Panc1 (cell line): ENCODE data around the gene SPRTN.

Experiments
- POLR2AphosphoS5 ChIP-seq: IDR thresholded peaks from 2 replicates; pipeline ENCODE4 v1.6.1; 2012; ENCODE audit warnings: mild to moderate bottlenecking, low read depth, low read length, moderate library complexity
- SIN3A ChIP-seq: IDR thresholded peaks from 2 replicates; pipeline ENCODE4 v1.6.1; 2012; ENCODE audit warnings: low read depth, mild to moderate bottlenecking, low read length, moderate library complexity, borderline replicate concordance; ENCODE audit not compliant: insufficient read depth
- TCF7L2 ChIP-seq: IDR thresholded peaks from 2 replicates; pipeline ENCODE4 v1.6.1; 2011; ENCODE audit warnings: mild to moderate bottlenecking, low read depth, low read length, inconsistent platforms
- TF ChIP-seq, protein P1 (sequence below): fragments of 450-650 bp; IDR thresholded peaks from 2 replicates; pipeline ENCODE4 v1.5.1; 2017; ENCODE audit warnings: mild to moderate bottlenecking
- TF ChIP-seq, protein P2 (sequence below), 2 experiments: IDR thresholded peaks; 2 replicates each; pipeline ENCODE4 v1.6.1; 2011 to 2012; ENCODE audit warnings: low read depth in 2 of 2, control low read depth in 1 of 2, low read length in 1 of 2, mild to moderate bottlenecking in 1 of 2, moderate library complexity in 1 of 2; ENCODE audit not compliant: insufficient read depth in 1 of 2

DNA sequence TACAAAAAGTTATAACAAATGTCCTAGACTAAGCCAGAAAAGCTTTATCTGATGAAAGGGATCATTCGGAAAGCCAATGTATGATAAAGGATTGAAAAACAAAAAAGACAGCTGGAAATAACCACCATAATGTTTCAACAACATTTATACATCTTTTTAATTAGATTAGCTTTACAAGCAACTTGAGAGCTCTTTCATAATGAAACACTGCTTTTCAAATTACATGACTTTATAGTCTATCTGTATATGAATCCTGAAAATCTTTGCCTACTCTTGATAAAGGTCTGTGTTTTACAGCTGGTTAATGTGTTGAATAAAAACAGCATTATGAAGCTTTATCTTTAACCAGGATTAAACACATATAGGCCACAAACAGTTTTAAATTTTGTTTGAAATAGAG is 25.5 kb downstream of the SPRTN start:
- TF ChIP-seq, protein P1, sequence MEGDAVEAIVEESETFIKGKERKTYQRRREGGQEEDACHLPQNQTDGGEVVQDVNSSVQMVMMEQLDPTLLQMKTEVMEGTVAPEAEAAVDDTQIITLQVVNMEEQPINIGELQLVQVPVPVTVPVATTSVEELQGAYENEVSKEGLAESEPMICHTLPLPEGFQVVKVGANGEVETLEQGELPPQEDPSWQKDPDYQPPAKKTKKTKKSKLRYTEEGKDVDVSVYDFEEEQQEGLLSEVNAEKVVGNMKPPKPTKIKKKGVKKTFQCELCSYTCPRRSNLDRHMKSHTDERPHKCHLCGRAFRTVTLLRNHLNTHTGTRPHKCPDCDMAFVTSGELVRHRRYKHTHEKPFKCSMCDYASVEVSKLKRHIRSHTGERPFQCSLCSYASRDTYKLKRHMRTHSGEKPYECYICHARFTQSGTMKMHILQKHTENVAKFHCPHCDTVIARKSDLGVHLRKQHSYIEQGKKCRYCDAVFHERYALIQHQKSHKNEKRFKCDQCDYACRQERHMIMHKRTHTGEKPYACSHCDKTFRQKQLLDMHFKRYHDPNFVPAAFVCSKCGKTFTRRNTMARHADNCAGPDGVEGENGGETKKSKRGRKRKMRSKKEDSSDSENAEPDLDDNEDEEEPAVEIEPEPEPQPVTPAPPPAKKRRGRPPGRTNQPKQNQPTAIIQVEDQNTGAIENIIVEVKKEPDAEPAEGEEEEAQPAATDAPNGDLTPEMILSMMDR, result no peak
- TF ChIP-seq, protein P2, sequence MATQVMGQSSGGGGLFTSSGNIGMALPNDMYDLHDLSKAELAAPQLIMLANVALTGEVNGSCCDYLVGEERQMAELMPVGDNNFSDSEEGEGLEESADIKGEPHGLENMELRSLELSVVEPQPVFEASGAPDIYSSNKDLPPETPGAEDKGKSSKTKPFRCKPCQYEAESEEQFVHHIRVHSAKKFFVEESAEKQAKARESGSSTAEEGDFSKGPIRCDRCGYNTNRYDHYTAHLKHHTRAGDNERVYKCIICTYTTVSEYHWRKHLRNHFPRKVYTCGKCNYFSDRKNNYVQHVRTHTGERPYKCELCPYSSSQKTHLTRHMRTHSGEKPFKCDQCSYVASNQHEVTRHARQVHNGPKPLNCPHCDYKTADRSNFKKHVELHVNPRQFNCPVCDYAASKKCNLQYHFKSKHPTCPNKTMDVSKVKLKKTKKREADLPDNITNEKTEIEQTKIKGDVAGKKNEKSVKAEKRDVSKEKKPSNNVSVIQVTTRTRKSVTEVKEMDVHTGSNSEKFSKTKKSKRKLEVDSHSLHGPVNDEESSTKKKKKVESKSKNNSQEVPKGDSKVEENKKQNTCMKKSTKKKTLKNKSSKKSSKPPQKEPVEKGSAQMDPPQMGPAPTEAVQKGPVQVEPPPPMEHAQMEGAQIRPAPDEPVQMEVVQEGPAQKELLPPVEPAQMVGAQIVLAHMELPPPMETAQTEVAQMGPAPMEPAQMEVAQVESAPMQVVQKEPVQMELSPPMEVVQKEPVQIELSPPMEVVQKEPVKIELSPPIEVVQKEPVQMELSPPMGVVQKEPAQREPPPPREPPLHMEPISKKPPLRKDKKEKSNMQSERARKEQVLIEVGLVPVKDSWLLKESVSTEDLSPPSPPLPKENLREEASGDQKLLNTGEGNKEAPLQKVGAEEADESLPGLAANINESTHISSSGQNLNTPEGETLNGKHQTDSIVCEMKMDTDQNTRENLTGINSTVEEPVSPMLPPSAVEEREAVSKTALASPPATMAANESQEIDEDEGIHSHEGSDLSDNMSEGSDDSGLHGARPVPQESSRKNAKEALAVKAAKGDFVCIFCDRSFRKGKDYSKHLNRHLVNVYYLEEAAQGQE (IDR thresholded peaks at IDR 0.05; ENCODE audit: insufficient read depth in 1 of 2, low read depth in 2 of 2, low read length in 1 of 2), result no peak
- TF ChIP-seq POLR2AphosphoS5 (no peak), SIN3A (no peak), TCF7L2 (no peak)
